SW 1271 (cell line): Measurements from ENCODE around the gene RPL36.
"Not testable (repeated sequence)": the region's sequence is repeated elsewhere in the genome, so short reads cannot be mapped to it uniquely, and the experiment has no call there.

Experiments
- DNase-seq, 2 experiments: peaks; one replicate each; lab custom pipeline; 2025; lab: John Stamatoyannopoulos, UW

Gene RPL36

DNA sequence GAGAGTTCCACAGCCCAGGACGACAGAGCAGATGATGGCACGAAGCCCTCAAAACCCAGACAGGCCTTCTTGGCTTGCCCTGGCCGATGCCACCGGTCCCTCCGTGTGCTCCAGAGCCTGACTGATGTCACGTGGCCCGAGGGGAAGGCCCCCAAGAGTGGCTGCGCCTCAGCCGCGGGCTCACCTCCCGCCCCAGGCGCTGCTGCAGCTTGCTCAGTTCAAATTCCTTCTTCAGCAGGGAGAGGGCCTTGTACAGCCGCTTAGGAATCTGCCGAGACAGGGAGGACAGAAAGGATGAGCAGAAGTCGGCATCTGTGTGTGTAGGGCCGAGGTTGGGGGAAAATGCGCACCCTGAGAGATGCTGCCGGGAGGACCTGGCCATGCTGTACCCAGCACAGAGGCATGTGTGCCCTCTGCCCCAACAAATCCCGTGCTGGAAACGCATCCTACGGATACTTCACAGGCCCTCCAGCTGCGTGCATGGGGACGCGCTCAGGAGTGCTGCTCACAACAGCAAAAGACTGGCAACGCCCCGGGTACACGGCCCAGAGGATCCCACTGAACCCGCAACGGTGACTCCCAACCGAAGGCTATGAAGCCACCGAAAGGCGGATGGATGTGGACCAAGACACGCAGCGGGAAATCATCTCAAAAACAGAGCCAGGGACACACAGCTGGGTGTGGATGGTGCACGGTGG, 16.9 kb downstream of the RPL36 start:
- no peak for DNase-seq

DNA sequence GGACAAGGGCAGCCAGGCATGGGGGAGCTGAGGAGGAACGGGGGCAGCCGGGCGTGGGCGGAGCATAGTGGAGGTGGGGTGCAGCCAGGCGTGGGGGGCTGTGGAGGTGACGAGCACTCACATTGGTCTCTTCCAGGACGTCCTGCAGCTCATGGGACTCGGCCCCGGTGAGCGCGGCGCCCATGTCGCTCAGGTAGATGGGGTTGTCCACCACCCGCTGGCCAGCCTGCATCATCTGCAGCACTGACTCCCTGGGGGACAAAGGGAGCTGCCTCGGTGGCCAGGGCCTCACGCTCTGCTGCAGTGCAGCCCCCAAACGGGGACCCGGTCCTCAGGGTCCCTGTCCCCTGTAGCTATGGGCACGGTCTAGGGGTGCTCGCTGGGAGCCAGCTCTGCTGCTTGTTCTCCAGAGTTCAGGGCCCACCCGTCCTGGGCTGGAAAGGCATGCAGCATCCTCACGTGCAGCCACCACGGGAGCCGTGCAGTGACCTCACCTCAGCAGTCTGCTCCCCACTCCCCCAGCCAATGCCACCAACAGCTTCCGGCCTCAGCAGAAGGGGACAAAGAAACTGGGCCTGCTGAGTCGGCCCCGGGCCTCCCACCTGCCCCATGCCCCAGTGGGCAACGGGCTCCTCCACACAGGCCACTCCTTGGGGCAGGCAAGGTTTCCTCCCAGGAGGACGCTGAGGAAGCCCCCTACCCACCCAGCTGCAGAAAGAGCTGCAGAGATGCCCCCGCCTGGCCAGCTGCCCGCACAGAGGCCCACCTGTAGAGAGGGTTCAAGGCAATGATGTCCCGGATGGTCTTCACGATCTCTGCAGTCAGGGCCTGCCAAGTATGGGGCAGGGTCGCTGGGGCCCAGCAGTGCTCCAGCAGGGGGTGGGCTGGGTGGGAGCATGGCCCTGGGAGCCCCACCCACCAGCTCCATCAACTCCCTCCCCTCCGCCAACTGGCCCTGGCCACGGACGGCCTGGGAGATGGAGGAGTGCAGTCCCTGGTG, 17.8 kb downstream of the RPL36 start:
- no peak for DNase-seq

DNA sequence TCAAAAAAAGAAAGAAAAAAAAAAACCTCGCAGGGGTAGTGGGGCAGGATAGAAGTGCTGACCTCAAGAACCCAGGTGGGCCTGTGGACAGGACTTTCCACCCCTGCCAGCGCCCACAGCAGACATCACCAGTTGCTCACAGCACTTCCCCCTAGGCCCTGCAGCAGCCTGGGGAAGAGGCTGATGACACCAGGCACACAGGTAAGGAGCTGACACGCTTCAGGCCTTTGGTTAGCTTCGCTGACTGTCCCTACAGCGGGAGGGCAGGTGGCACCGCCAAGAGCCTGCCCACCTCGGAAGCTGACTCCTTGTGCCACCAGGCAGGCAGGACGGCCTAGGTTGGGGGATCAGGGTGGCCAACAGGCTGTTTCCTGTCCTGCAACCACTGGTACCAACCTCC, 20.9 kb downstream of the RPL36 start:
- no peak for DNase-seq

DNA sequence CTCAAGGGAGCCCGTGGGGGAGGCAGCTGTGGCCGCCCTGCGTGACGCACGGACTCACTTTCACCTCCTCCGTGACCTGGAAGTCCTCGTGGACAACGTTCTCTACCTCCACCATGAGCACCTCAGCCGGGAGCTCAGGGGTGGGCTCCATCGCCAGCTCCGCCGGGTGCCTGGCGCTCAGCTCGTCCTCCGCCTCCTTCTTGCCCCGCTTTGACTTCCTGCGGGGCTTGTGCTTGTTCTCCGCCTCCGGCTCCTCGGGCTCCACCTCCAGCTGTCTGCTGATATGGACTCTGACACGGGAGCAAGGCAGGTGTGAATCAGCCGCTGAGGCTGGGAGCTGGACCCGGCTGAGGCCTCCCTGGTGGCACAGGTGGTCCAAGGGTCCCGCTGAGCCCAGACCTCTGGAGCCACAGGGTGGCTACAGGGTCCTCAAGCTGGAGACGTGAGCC, 21.6 kb downstream of the RPL36 start:
- DNase-seq, result no peak

DNA sequence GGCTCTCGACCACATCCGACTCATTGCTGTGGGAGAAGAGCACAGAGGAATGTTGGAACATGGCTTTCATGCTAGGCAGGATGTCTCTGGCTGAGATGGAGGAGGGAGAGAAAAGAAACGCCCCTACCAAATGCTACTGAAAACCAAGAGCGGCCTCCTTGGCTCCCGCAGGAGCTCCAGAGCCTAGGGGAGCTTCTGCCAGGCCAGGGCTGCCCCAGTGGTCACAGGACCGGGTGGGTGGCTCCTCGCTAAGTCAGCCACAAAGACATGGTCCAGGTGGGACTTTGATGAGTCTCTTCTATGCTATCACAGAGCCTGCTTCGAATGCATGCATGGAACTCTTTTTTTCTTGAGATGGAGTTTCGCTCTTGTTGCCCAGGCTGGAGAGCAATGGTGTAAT, 23.1 kb downstream of the RPL36 start:
- DNase-seq, result no peak

DNA sequence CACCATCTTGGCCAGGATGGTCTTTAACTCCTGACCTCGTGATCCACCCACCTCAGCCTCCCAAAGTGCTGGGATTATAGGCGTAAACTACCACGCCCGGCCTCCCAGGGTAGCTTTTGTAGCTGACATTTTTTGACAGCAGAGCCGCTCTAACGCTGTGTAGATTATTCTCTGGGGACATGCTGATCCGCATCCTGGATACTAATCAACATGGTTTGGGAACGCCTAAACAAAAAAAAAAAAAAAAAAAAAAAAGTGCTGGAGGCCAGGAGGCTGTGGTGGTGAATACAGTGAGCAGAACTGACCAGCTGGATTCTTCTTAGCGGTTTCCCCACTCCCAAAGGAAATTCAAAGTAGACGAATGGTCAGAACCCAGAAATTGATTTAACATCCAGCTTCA, 24.7 kb downstream of the RPL36 start:
- no peak for DNase-seq

DNA sequence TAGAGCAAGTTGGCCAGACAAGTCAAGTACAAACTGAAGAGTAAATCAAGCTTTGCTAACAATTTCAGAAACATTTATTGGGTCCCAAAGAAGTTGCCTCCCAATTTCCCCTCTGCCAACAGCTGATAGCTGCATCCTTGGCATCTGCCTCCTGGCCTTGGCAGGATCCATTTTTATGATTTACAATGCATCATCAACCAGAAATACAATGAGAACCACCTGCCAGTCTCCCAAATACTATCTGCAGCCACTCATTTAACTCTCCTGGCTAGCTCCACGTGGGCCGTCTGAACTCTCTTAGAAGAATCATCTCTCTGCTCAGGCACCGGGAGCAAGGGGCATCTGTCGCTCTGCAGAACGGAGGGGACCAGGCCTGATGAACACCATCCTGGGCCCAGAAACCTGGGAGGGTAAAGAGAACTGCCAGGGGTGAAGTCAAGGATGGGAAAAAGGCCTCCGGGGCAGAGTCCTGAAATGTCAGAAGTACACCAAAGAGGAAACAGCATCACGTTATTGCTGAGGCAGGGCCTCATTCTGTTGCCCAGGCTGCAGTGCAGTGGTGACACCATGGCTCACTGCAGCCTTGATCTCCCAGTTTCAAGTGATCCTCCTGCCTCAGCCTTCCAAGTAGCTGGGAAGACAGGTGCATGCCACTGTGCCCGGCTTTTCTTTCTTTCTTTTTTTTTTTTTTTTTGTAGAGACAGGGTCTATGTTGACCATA, 27.3 kb downstream of the RPL36 start:
- DNase-seq, result no peak

DNA sequence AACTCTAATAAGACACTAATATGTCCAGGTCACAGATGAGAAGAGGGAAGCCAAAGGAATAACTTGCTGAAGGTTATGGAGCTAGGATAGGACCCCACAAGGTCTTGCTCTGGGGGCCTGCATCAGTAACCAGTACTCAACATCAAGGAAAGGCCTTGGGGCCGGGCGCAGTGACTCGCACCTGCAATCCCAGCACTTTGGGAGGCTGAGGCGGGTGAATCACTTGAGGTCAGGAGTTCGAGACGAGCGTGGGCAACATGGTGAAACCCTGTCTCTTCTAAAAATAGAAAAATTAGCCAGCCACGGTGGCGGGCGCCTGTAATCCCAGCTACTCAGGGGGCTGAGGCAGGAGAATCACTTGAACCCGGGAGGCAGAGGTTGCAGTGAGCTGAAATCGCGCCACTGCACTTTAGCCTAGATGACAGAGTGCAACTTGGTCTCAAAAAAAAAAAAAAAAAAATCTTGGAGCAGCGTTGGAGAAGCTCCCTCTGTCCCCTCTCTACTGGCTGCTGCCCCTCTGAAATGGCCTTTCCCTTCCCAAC, 28.0 kb downstream of the RPL36 start:
- DNase-seq, result no peak

DNA sequence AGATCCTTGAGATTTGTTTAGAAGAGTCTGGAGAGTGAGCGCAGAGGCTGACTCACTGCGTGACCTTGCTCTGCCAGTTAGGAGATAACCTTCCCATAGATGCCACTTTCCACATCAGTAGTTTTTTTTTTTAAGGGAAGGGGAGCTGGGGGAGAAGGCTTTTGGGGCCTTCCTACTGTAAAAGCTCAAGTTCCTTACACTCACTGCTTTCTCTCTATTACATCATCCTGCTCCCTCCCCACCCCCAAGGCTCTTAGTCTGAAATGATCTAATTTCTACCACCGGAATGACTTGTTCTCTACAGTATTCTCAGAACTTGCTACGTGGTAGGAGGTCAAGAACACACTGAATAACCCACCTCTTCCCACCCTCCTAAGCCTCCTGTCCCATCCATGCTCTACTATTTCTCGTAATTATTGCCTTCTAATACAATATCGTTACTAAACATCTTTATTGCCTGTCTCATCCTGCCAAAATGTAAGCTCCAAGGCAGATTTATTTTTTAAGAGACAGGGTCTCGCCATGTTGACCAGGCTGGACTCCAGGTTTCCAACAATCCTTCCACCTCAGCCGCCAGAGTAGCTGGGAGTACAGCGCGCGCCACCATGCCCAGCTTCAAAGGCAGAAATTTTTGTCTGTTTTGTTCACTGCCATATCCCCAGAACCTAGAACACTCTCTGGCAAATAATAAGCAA, 28.6 kb downstream of the RPL36 start:
- DNase-seq, result no peak

DNA sequence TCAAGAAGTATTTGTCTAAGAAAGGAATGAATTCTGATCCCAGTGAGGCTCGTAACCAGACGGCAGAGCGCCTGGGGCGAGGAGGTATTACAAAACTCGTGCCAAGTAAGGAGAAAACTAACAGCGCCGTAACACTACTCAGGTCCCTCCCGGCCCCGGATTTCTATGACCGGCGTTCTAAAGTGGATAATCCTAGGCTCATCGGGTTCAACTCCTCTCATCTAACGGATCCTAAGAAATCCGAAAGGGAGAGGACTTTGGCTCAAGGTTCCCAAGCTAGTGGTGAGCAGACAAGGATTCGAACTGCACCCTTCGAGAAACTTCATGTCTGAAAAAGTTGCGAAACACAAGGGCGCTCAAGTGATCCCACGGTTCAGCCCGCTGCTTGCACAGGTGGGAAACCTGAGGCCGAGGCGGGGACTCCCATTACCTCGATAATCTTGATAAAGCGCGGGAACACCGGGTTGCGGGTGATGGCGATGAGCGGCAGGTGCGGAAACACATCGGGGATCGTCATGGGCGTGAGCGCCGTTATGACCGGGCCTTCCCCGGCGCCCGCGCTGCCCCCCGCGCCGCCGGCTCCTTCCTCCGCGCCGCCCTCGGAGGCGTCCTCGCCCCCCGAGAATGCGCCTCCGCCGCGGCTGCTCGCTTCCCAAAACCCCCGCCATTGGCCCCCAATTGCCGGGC, 29.3 kb downstream of the RPL36 start:
- DNase-seq, result no peak

DNA sequence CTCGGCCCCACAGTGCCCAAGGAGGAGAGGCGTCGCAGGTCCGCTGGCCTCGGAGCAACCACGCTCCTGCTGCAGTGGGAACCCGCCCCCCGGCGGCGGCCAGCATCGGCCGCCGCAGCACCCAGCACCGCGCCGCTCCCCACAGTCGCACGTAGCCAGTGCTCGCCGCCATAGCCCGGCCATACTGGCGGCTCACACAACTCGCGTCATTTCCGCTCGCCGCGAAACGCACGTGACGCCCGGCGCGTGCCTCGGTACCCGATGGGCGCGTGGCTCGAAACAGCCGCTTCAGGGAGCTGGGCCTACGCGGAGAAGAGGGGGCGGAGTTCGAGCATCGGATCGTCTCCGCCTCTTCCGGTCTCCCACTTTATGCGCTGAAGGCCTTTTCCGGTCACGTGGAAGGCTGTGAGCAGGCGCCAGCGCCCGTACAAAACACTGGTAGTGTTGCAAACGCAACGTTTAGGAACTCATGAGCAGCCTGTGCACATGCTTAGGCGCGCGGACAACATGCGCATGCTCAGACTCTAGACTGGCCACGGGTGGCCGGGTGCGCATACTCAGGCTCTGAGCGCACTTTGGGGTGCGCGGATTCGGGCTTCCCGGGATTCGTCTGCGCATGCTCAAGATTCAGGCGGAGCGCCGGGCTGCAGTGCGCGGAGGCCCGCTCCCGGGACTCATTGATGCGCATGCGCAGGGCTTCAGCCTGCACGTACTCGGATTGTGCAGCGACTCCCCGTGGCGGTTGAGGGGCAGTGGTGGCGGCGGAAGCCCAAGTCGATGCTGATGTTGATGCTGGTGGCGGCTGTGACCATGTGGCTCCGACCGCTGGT, 30.1 kb downstream of the RPL36 start, which contains the start of the genes CATSPERD and LONP1:
TSS of gene CATSPERD (plus strand) at position 677 of the 830 bp plus-strand sequence. CDS start at position 778, 101 bp downstream.
TSS of gene LONP1 (minus strand) at position 186 of the 830 bp plus-strand sequence. CDS start at position 172, 14 bp downstream.
- peak; percentile 96 to 98 for DNase-seq

DNA sequence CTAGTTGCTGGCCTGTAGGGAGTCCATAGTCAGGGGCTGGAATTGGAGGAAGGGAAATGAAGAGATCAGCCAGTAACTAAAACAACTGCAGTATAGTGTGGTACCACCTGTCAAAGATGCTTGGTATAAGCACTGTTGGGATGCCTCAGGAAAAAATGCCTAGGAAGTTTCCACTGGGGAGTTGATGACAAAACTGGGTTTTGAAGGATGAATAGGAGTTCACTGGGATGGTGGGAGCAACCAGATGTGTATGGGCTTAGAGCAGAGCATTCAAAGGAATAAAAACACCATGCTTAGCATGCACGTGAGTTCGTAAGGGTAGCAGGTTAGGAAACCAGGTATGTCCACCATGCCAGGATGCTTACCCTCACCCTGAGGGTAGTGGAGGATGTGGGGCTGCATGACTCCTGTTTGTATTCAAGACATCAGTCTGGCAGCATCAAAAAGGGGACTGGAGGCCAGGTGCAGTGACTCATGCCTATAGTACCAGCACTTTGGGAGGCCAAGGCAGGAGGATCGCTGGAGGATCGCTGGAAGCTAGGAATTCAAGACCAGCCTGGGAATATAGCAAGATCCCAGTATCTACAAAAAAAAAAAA, 37.5 kb downstream of the RPL36 start:
- DNase-seq, result no peak

DNA sequence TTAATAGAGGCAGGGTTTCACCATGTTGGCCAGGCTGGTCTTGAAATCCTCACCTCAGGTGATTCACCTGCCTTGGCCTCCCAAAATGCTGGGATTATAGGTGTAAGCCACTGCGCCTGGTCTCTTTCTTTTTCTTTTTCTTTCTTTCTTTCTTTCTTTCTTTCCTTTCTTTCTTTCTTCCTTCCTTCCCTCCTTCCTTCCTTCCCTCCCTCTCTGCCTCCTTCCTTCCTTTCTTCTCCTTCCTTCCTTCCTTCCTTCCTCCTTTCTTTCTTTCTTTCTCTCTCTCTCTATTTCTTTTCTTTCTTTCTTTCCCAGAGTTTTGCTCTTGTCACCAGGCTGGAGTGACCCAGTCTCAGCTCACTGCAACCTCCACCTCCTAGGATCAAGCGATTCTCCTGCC, 43.1 kb downstream of the RPL36 start:
- not testable (repeated sequence) for DNase-seq

DNA sequence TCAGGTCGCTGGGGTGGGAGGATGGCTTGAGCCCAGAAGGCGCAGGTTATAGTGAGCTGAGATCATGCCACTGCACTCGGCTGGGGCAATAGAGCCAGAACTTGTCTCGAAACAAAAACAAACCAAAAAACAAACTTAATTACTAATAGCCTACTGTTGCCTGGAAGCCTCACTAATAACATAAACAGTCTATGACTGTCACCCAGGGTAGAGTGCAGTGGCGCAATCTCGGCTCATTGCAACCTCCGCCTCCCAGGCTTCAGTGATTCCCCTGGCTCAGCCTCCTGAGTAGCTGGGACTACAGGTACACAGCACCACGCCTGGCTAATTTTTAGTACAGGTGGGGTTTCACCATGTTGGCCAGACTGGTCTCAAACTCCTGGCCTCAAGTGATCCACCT, 48.3 kb downstream of the RPL36 start:
- DNase-seq, result no peak
